GM12878 (cell line): Measurements from ENCODE around the gene SMIM12. TPM values are rescaled to one million over a fixed set of nuclear protein-coding genes. Genes with fewer than 3 reads are reported as not detected.

Experiments used
- CEBPB ChIP-seq, 2 experiments: fragments of 150-350 bp in 1 of 2; IDR thresholded peaks; 2 replicates each; pipeline ENCODE4 v1.6.1; 2012 to 2014; ENCODE audit warnings: low read depth in 2 of 2, low read length in 2 of 2, borderline replicate concordance in 1 of 2, inconsistent platforms in 1 of 2
- CHD4 ChIP-seq: fragments of 200-600 bp; sonication (generic); IDR thresholded peaks from 2 replicates; pipeline ENCODE4 v1.6.1; 2016; ENCODE audit warnings: mild to moderate bottlenecking
- EED ChIP-seq: sonication (generic); IDR thresholded peaks from 2 replicates; pipeline ENCODE4 v1.6.1; 2016; ENCODE audit warnings: antibody characterized with exemption, low read depth
- FOXK2 ChIP-seq: fragments of 450-650 bp; IDR thresholded peaks from 2 replicates; pipeline ENCODE4 v1.6.1; 2017; ENCODE audit warnings: mild to moderate bottlenecking, moderate library complexity
- HCFC1 ChIP-seq: fragments of 150-350 bp; IDR thresholded peaks from 2 replicates; pipeline ENCODE4 v1.6.1; 2014; ENCODE audit warnings: low read length
- HDAC2 ChIP-seq: fragments of 200-600 bp; sonication (generic); IDR thresholded peaks from 2 replicates; pipeline ENCODE4 v1.6.1; 2017
- HDGF ChIP-seq: fragments of 450-650 bp; IDR thresholded peaks from 2 replicates; pipeline ENCODE4 v1.6.1; 2016; ENCODE audit warnings: antibody characterized with exemption
- MXI1 ChIP-seq: fragments of 150-350 bp; IDR thresholded peaks from 2 replicates; pipeline ENCODE4 v1.6.1; 2011; ENCODE audit warnings: low read depth, mild to moderate bottlenecking, inconsistent platforms, low read length, improper control_type of control experiment
- NBN ChIP-seq: fragments of 450-650 bp; IDR thresholded peaks from 2 replicates; pipeline ENCODE4 v1.6.1; 2016
- NFYA ChIP-seq: IDR thresholded peaks from 2 replicates; pipeline ENCODE4 v1.6.1; 2011; ENCODE audit warnings: low read depth, mild to moderate bottlenecking, low read length, improper control_type of control experiment, borderline replicate concordance
- NR2F1 ChIP-seq: fragments of 450-650 bp; conservative IDR thresholded peaks from 2 replicates; pipeline ENCODE4 v1.6.1; 2017; ENCODE audit warnings: mild to moderate bottlenecking
- NRF1 ChIP-seq: conservative IDR thresholded peaks from 2 replicates; pipeline ENCODE4 v1.6.1; 2011; ENCODE audit warnings: mild to moderate bottlenecking, low read depth, low read length, improper control_type of control experiment
- PAX8 ChIP-seq: fragments of 450-650 bp; IDR thresholded peaks from 2 replicates; pipeline ENCODE4 v1.6.1; 2017; ENCODE audit warnings: mild to moderate bottlenecking, moderate library complexity
- POLR2AphosphoS2 ChIP-seq: IDR thresholded peaks from 2 replicates; pipeline ENCODE4 v1.6.1; 2011; ENCODE audit warnings: low read depth, mild to moderate bottlenecking, low read length, improper control_type of control experiment, moderate library complexity
- RAD51 ChIP-seq: fragments of 450-650 bp; IDR thresholded peaks from 2 replicates; pipeline ENCODE4 v1.6.1; 2016; ENCODE audit warnings: moderate library complexity, mild to moderate bottlenecking, inconsistent platforms
- RCOR1 ChIP-seq: conservative IDR thresholded peaks from 2 replicates; pipeline ENCODE4 v1.6.1; 2012; ENCODE audit warnings: low read depth, low read length, improper control_type of control experiment
- RELA ChIP-seq: fragments of 450-650 bp; IDR thresholded peaks from 2 replicates; pipeline ENCODE4 v1.8.0; 2014; ENCODE audit warnings: borderline replicate concordance; ENCODE audit not compliant: partially characterized antibody
- SMAD5 ChIP-seq: IDR thresholded peaks from 2 replicates; pipeline ENCODE4 v1.6.1; 2016; ENCODE audit warnings: antibody characterized with exemption, low read depth
- SP1 ChIP-seq: IDR thresholded peaks from one replicate; pipeline ENCODE4 v1.6.1; 2011; ENCODE audit warnings: low read depth, low read length
- STAT1 ChIP-seq: fragments of 450-650 bp; conservative IDR thresholded peaks from 2 replicates; pipeline ENCODE4 v1.6.1; 2014; ENCODE audit warnings: antibody characterized with exemption, mild to moderate bottlenecking
- STAT3 ChIP-seq: IDR thresholded peaks from 2 replicates; pipeline ENCODE4 v1.6.1; 2011; ENCODE audit warnings: low read depth, low read length, improper control_type of control experiment
- TCF7 ChIP-seq: IDR thresholded peaks from 2 replicates; pipeline ENCODE4 v1.6.1; 2014; ENCODE audit warnings: antibody characterized with exemption, borderline replicate concordance
- ZNF384 ChIP-seq: IDR thresholded peaks from 2 replicates; pipeline ENCODE4 v1.6.1; 2012; ENCODE audit warnings: low read depth, mild to moderate bottlenecking, low read length, improper control_type of control experiment, borderline replicate concordance
- polyA plus RNA-seq, 11 experiments: library from polyadenylated mRNA; depleted of rRNA in 4 of 11; unstranded in 6 of 11; stranded (reverse) in 5 of 11; fragments of >200 nt; fragmentation: Nextera tagmentation in 4 of 11; fragmentation: Illumina TruSeq in 1 of 11; extraction: Ambion mirVana in 4 of 11; extraction: Trizol in 1 of 11; gene quantifications; 1 replicate in 1 of 11; 2 replicates in 10 of 11; pipeline versions ENCODE4 v1.2.1 to v1.2.3, GENCODE V29; 2011 to 2016; ENCODE audit warnings: inconsistent platforms in 2 of 11, missing spikeins in 2 of 11, low read depth in 1 of 11
- total RNA-seq, 4 experiments: library from RNA; depleted of rRNA in 3 of 4; stranded (reverse); fragments of >200 nt in 3 of 4; fragmentation: Illumina TruSeq in 1 of 4; extraction: Trizol in 1 of 4; gene quantifications; 2 replicates each; pipeline versions ENCODE4 v1.2.1 to v1.2.3, GENCODE V29; 2013 to 2021
- TF ChIP-seq, protein P1 (sequence below): fragments of 450-650 bp; IDR thresholded peaks from 2 replicates; pipeline ENCODE4 v1.6.1; 2017; ENCODE audit warnings: low read depth, mild to moderate bottlenecking, moderate library complexity
- TF ChIP-seq, protein P2 (sequence below): IDR thresholded peaks from 2 replicates; pipeline ENCODE4 v1.6.1; 2011; ENCODE audit warnings: mild to moderate bottlenecking, low read depth, low read length, moderate library complexity; ENCODE audit not compliant: insufficient replicate concordance
- TF ChIP-seq, protein P3 (sequence below): IDR thresholded peaks from 2 replicates; pipeline ENCODE4 v1.6.1; 2011; ENCODE audit warnings: borderline replicate concordance, low read depth, mild to moderate bottlenecking, moderate library complexity, mixed read lengths, low read length; ENCODE audit not compliant: insufficient read depth; ENCODE audit errors: extremely low read length
- TF ChIP-seq, protein P4 (sequence below): fragments of 450-650 bp; IDR thresholded peaks from 2 replicates; pipeline ENCODE4 v1.6.1; 2018; ENCODE audit warnings: borderline replicate concordance, mild to moderate bottlenecking; ENCODE audit not compliant: partially characterized antibody

The SMIM12 gene
- total and polyA plus RNA-seq, 10 of the 15 experiments (the other 5 are each of a cell fraction or from before 2014, with no cell fraction given), result 26.1 to 81.5 (median 44.1) TPM

DNA sequence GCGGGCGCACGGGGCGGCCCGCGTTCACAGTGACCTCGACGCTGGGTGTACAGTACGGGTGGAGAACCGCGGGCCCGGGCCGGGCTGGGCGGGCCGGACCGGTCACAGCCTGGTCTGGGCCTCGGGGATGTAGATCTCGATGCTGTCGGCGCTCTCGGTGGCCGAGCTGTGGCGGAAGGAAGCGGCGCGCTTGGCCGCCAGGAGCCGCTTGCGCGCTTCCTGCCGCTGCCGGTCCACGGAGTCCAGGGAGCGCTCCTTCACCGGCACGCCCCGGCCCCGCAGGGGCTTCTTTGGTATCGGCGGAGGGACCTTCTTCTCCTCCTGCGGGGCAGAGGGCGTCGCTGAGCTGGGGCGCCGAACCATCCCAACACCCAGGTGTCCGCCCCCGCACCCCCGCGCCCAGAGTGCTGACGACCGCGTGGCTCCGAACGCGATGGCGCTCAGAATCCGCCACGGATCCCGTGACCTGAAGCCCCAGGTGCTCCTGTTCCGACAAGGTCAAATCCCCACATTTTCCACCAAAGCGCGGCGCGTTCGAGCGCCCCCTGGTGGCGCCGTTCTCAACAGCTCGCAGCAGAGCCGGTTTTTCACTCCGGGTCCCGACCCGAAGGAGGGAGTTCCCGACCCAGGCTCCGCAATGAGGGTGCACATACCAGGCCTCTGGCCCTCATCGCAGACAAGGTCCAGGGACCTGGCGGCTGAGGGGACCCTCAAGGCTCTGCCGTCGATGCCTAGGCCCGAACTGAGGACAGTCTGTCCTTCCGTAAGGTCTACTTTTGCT lies 6.6 kb upstream of the SMIM12 start (continued):
- TF ChIP-seq RELA (peak; percentile 45), RAD51 (no peak; the same call in 1 of the 2 replicates), CHD4 (no peak), CEBPB (IDR thresholded peaks at IDR 0.05; ENCODE audit: borderline replicate concordance in 1 of 2, low read depth in 2 of 2, low read length in 2 of 2) (no peak), RCOR1 (no peak), HCFC1 (no peak; the same call in 1 of the 2 replicates), MXI1 (no peak), NR2F1 (peak; percentile 93), HDAC2 (no peak), NBN (peak; percentile 81), NFYA (no peak), PAX8 (no peak), POLR2AphosphoS2 (no peak), STAT1 (no peak), HDGF (no peak), SMAD5 (no peak), ZNF384 (no peak), TCF7 (no peak), FOXK2 (no peak), NRF1 (no peak), SP1 (no peak), STAT3 (no peak), EED (no peak)
- TF ChIP-seq, protein P1, sequence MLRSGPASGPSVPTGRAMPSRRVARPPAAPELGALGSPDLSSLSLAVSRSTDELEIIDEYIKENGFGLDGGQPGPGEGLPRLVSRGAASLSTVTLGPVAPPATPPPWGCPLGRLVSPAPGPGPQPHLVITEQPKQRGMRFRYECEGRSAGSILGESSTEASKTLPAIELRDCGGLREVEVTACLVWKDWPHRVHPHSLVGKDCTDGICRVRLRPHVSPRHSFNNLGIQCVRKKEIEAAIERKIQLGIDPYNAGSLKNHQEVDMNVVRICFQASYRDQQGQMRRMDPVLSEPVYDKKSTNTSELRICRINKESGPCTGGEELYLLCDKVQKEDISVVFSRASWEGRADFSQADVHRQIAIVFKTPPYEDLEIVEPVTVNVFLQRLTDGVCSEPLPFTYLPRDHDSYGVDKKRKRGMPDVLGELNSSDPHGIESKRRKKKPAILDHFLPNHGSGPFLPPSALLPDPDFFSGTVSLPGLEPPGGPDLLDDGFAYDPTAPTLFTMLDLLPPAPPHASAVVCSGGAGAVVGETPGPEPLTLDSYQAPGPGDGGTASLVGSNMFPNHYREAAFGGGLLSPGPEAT, result peak; percentile 68
- TF ChIP-seq, protein P2, sequence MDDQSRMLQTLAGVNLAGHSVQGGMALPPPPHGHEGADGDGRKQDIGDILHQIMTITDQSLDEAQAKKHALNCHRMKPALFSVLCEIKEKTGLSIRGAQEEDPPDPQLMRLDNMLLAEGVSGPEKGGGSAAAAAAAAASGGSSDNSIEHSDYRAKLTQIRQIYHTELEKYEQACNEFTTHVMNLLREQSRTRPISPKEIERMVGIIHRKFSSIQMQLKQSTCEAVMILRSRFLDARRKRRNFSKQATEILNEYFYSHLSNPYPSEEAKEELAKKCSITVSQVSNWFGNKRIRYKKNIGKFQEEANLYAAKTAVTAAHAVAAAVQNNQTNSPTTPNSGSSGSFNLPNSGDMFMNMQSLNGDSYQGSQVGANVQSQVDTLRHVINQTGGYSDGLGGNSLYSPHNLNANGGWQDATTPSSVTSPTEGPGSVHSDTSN, result no peak
- TF ChIP-seq, protein P3, sequence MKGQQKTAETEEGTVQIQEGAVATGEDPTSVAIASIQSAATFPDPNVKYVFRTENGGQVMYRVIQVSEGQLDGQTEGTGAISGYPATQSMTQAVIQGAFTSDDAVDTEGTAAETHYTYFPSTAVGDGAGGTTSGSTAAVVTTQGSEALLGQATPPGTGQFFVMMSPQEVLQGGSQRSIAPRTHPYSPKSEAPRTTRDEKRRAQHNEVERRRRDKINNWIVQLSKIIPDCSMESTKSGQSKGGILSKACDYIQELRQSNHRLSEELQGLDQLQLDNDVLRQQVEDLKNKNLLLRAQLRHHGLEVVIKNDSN, result no peak
- TF ChIP-seq, protein P4, sequence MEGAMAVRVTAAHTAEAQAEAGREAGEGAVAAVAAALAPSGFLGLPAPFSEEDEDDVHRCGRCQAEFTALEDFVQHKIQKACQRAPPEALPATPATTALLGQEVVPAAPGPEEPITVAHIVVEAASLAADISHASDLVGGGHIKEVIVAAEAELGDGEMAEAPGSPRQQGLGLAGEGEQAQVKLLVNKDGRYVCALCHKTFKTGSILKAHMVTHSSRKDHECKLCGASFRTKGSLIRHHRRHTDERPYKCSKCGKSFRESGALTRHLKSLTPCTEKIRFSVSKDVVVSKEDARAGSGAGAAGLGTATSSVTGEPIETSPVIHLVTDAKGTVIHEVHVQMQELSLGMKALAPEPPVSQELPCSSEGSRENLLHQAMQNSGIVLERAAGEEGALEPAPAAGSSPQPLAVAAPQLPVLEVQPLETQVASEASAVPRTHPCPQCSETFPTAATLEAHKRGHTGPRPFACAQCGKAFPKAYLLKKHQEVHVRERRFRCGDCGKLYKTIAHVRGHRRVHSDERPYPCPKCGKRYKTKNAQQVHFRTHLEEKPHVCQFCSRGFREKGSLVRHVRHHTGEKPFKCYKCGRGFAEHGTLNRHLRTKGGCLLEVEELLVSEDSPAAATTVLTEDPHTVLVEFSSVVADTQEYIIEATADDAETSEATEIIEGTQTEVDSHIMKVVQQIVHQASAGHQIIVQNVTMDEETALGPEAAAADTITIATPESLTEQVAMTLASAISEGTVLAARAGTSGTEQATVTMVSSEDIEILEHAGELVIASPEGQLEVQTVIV, result peak; percentile 43
